Endothelial cell of umbilical vein (primary cell): ENCODE results near the gene FMO1. TPM values are rescaled to one million over a fixed set of nuclear protein-coding genes. Genes with fewer than 3 reads are reported as not detected.

Source experiments
- BruUV-seq: library from RNA; stranded (reverse); fragments of 400-500 nt; replicated peaks from 2 replicates; lab custom pipeline; 2021; lab: Mats Ljungman, UMichigan
- CTCF ChIA-PET: fragments of 300-600, 350-600 bp; sonication (Branson Sonifier 250); formaldehyde crosslinking; loops from one replicate; lab custom pipeline; 2021; ENCODE audit warnings: antibody characterized with exemption, inconsistent platforms; lab: Charles Lee
- POLR2A ChIA-PET: fragments of 300-600, 350-600 bp; sonication (Branson Sonifier 250); formaldehyde crosslinking; loops from one replicate; lab custom pipeline; 2021; ENCODE audit warnings: antibody characterized with exemption, inconsistent platforms; lab: Charles Lee
- DNase-seq: peaks from one replicate; pipeline ENCODE4 v3.0.0-alpha.2; 2011; ENCODE audit warnings: low read depth, low spot score
- FAIRE-seq: peaks from 2 replicates; lab custom pipeline; 2011; peaks lifted over from hg19 to GRCh38; lab: Jason Lieb, UNC
- H2AFZ ChIP-seq: 2 replicates; pipeline ENCODE4 v1.6.0; 2012; ENCODE audit warnings: low read depth, low read length, control low read depth, inconsistent platforms
- H3K27ac ChIP-seq: 2 replicates; pipeline ENCODE4 v1.5.1; 2011; ENCODE audit warnings: low read depth, mild to moderate bottlenecking, control low read depth, low read length, moderate library complexity; ENCODE audit not compliant: insufficient read depth
- H3K27me3 ChIP-seq, 2 experiments: 2 replicates each; pipeline versions ENCODE4 v1.6.0 to v1.6.1; 2011; ENCODE audit warnings: low read length in 2 of 2, mixed read lengths in 1 of 2; ENCODE audit not compliant: control insufficient read depth in 2 of 2, insufficient read depth in 2 of 2
- H3K36me3 ChIP-seq, 2 experiments: 2 replicates in 1 of 2; 3 replicates in 1 of 2; pipeline ENCODE4 v1.5.1; 2011; ENCODE audit warnings: low read length in 2 of 2, mild to moderate bottlenecking in 1 of 2, moderate library complexity in 1 of 2; ENCODE audit not compliant: control insufficient read depth in 2 of 2, insufficient read depth in 2 of 2; ENCODE audit errors: extremely low read depth in 1 of 2
- H3K4me1 ChIP-seq: 3 replicates; pipeline ENCODE4 v1.5.1; 2011; ENCODE audit warnings: mild to moderate bottlenecking, low read length; ENCODE audit not compliant: control insufficient read depth, insufficient read depth; ENCODE audit errors: extremely low read depth
- H3K4me2 ChIP-seq: 2 replicates; pipeline ENCODE4 v1.6.1; 2011; ENCODE audit warnings: low read length, control low read depth, mixed read lengths; ENCODE audit not compliant: insufficient read depth
- H3K4me3 ChIP-seq, 3 experiments: fragments of 200-600 bp in 1 of 3; sonication (generic), shearing (Covaris generic) in 1 of 3; replicated peaks in 1 of 3; 2 replicates each; pipeline ENCODE4 v1.5.1; 2011 to 2016; ENCODE audit warnings: control low read depth in 3 of 3, low read length in 3 of 3, mild to moderate bottlenecking in 2 of 3, inconsistent platforms in 1 of 3, low read depth in 1 of 3, moderate library complexity in 1 of 3; ENCODE audit not compliant: insufficient read depth in 1 of 3
- H3K79me2 ChIP-seq: 2 replicates; pipeline ENCODE4 v1.6.0; 2012; ENCODE audit warnings: low read length, inconsistent platforms; ENCODE audit not compliant: control insufficient read depth, insufficient read depth
- H3K9ac ChIP-seq: replicated peaks from 2 replicates; pipeline ENCODE3; 2011; ENCODE audit warnings: low read length, control low read depth; ENCODE audit not compliant: insufficient read depth; ENCODE audit errors: extremely low read depth
- H3K9me1 ChIP-seq: replicated peaks from 3 replicates; pipeline ENCODE4 v1.6.0; 2011; ENCODE audit warnings: mild to moderate bottlenecking, low read length; ENCODE audit not compliant: control insufficient read depth, insufficient read depth; ENCODE audit errors: extremely low read depth
- H3K9me3 ChIP-seq: replicated peaks from 2 replicates; pipeline ENCODE4 v1.5.1; 2012; ENCODE audit warnings: low read length, inconsistent platforms; ENCODE audit not compliant: control insufficient read depth, insufficient read depth
- H4K20me1 ChIP-seq: replicated peaks from 2 replicates; pipeline ENCODE3; 2011; ENCODE audit warnings: mild to moderate bottlenecking, low read length; ENCODE audit not compliant: control insufficient read depth, insufficient read depth; ENCODE audit errors: extremely low read depth
- CTCF ChIP-seq, 2 donors: IDR thresholded peaks; 1 replicate in 1 of 2; 2 replicates in 1 of 2; pipeline ENCODE4 v1.5.1; 2011; ENCODE audit warnings: low read length in 2 of 2, mild to moderate bottlenecking in 2 of 2, moderate library complexity in 2 of 2, control low read depth in 1 of 2, inconsistent platforms in 1 of 2, low read depth in 1 of 2; ENCODE audit not compliant: insufficient read depth in 1 of 2; ENCODE audit errors: extremely low read depth in 1 of 2
- EZH2 ChIP-seq: IDR thresholded peaks from 2 replicates; pipeline ENCODE4 v1.6.1; 2012; ENCODE audit warnings: borderline replicate concordance, low read depth, mild to moderate bottlenecking, moderate library complexity, low read length, inconsistent platforms; ENCODE audit not compliant: severe bottlenecking
- FOS ChIP-seq: IDR thresholded peaks from 2 replicates; pipeline ENCODE4 v1.6.1; 2011; ENCODE audit warnings: mild to moderate bottlenecking, low read length, moderate library complexity, borderline replicate concordance; ENCODE audit not compliant: insufficient read depth
- GATA2 ChIP-seq: IDR thresholded peaks from 2 replicates; pipeline ENCODE4 v1.7.0; 2011; ENCODE audit warnings: low read depth, mild to moderate bottlenecking, moderate library complexity, mixed read lengths, low read length; ENCODE audit not compliant: insufficient read length, insufficient read depth
- JUN ChIP-seq: IDR thresholded peaks from 2 replicates; pipeline ENCODE4 v1.6.1; 2011; ENCODE audit warnings: borderline replicate concordance, low read depth; ENCODE audit not compliant: insufficient read length, insufficient read depth
- MAX ChIP-seq: IDR thresholded peaks from 2 replicates; pipeline ENCODE4 v1.6.1; 2011; ENCODE audit not compliant: insufficient read depth, insufficient read length
- MYC ChIP-seq: IDR thresholded peaks from one replicate; pipeline ENCODE4 v1.6.1; 2011; ENCODE audit warnings: mild to moderate bottlenecking, low read depth, low read length
- POLR2A ChIP-seq: IDR thresholded peaks from 2 replicates; pipeline ENCODE4 v1.6.1; 2012; ENCODE audit warnings: low read depth, mild to moderate bottlenecking, control low read depth, low read length
- POLR2AphosphoS5 ChIP-seq: IDR thresholded peaks from 2 replicates; pipeline ENCODE4 v1.6.1; 2012; ENCODE audit warnings: low read depth, mild to moderate bottlenecking, control low read depth, low read length, moderate library complexity; ENCODE audit not compliant: insufficient read depth
- dilution Hi-C: fragments of 300-500 bp; cut with MboI; formaldehyde crosslinking; loops from one replicate; pipeline ENCODE4 v1.15.0; 2019; ENCODE audit warnings: low sequenced_read_pairs; ENCODE audit not compliant: extremely low pct_ligation_motif_present
- intact Hi-C: fragments of 100-400 bp; cut with micrococcal nuclease; formaldehyde crosslinking; loops from one replicate; pipeline ENCODE4 v1.10.0; 2022
- polyA plus RNA-seq, 4 experiments: library from polyadenylated mRNA; depleted of rRNA in 3 of 4; stranded (reverse) in 3 of 4; unstranded in 1 of 4; fragments of >200 nt; gene quantifications; 2 replicates each; pipeline versions ENCODE4 v1.2.1 to v1.2.3, GENCODE V29; 2011 to 2012; ENCODE audit warnings: missing spikeins in 1 of 4
- total RNA-seq: library from RNA; stranded (reverse); gene quantifications from 2 replicates; pipeline ENCODE4 v1.2.3, GENCODE V29; 2021

FMO1 gene
- total and polyA plus RNA-seq, 2 donors (not counting 3 experiments of a cell fraction or from before 2014, with no cell fraction given), result not detected

DNA sequence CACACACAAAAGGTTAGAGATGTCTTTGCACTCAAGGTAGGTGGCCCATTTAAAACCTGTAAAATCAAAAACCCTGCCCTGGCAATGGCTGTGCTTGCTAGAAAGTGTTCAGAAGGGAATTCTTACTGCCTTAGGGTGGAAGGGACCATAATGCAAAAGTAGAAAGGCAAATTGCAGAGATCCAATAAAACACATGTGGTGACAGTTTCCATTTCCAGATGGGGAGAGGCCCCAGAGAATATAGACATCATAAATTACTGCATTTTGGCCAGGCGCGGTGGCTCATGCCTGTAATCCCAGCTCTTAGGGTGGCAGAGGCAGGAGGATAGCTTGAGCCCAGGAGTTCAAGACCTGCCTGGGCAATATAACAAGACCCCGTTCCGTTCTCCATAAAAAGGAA lies 13.0 kb downstream of the FMO1 start:
- intact Hi-C loops, result no loop called here
- dilution Hi-C loops, result no loop called here
- Histone ChIP-seq H3K4me2 (no peak overlapping the region), H3K36me3 (no peaks in the 10 kb centered on the region), H4K20me1 (no peaks in the 10 kb centered on the region), H3K4me3 (no peak overlapping the region), H3K9me1 (no peaks in the 10 kb centered on the region), H3K4me1 (no peaks in the 10 kb centered on the region), H2AFZ (no peak overlapping the region), H3K27ac (no peak overlapping the region), H3K9me3 (no peaks in the 10 kb centered on the region), H3K9ac (no peak overlapping the region), H3K79me2 (no peaks in the 10 kb centered on the region), H3K27me3 (no peaks in the 10 kb centered on the region)
- ChIA-PET CTCF (interaction anchor here (0.8 to 1.2 kb wide), 2 partner anchors 12 to 52 kb away, joined by 3 to 4 read pairs; partner anchors contain the start of gene FMO4), POLR2A (interaction anchor here (0.6 kb wide), 1 partner anchor 101 kb away, joined by 7 read pairs; no protein-coding TSS in a partner anchor)
- BruUV-seq, result no TSS peak
- DNase-seq (no peak), FAIRE-seq (no peak)
- TF ChIP-seq FOS (no peak), EZH2 (no peak), CTCF (IDR thresholded peaks at IDR 0.05; ENCODE audit: extremely low read depth in 1 of 2, insufficient read depth in 1 of 2, low read depth in 1 of 2, low read length in 2 of 2) (no peak), JUN (no peak), POLR2A (no peak), MAX (no peak), MYC (no peak), POLR2AphosphoS5 (no peak), GATA2 (no peak)
